GM19099 (cell line): ENCODE results near the gene RNU6-9.

Experiments used
- POLR2A ChIP-seq: IDR thresholded peaks from 3 replicates; pipeline ENCODE4 v1.6.1; 2011; ENCODE audit warnings: low read depth; ENCODE audit not compliant: insufficient read length; ENCODE audit errors: extremely low read depth

The RNU6-9 gene

DNA sequence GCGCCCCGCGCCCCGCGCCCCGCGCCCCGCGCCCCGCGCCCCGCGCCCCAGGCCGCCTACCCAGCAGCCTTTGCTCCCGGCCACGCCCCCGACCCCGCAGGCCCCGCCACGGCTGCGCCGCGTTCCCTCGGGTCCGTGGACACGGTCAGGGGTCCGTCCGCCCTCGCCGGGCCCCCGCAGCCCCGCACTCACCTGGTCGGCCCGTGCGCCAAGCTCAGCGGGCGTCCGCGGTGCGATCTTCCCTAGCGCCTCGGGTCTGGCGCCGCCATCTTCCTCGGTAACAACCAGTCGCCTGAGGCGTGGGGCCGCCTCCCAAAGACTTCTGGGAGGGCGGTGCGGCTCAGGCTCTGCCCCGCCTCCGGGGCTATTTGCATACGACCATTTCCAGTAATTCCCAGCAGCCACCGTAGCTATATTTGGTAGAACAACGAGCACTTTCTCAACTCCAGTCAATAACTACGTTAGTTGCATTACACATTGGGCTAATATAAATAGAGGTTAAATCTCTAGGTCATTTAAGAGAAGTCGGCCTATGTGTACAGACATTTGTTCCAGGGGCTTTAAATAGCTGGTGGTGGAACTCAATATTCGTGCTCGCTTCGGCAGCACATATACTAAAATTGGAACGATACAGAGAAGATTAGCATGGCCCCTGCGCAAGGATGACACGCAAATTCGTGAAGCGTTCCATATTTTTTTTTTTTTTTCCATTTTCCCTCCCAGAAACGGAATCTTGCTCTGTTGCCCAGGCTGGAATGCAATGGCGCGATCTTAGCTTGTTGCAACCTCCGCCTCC, at the start of gene RNU6-9, which contains the start of gene MED16:
Gene RNU6-9, plus strand, starts transcription at position 591 of the 796 bp plus-strand sequence.
Gene MED16, minus strand, starts transcription at position 294 of the 796 bp plus-strand sequence. CDS start 2,056 bp downstream, outside the sequence.
- peak; percentile 72 for TF ChIP-seq POLR2A

DNA sequence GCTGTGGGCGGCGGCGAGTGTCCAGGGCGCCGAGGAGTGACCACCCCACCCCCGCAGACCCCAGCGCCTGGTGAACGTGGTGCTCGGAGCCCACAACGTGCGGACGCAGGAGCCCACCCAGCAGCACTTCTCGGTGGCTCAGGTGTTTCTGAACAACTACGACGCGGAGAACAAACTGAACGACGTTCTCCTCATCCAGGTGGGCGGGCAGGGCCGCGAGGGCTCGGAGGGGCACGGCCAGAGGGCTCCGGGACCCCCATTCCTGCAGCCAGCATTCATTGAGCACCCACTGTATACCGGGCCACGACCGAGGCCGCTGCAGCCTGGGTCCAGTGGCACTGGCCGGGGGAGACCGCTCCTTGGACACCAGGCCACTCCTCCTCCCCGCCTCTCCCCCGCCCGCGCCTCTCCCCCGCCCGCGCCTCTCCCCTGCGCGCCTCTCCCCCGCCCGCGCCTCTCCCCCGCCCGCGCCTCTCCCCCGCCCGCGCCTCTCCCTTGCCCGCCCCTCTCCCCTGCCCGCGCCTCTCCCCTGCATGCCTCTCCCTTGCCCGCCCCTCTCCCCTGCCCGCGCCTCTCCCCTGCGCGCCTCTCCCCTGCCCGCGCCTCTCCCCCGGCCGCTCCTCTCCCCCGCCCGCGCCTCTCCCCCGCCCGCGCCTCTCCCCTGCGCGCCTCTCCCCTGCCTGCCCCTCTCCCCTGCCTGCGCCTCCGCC, 49.3 kb upstream of the RNU6-9 start:
- no peak for TF ChIP-seq POLR2A

DNA sequence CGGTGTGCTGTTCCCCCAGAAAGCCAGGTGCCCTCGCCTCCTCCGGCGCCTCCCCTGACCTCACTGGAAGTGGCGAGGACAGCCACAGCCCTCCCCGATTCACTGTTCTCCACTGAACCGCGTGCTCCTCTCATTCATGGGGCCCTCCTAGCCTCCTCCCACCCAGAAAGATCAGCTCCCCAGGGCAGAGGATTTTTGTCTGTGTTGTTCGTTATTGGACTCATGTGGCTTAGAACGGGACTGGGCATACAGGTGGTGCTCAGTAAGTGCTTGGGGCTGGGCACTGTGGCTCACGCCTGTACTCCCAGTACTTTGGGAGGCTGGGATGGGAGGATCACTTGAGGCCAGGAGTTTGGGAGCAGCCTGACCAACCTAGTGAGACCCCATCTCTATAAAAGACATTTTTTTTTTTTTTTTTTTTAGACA, 48.7 kb upstream of the RNU6-9 start:
- TF ChIP-seq POLR2A, result no peak

DNA sequence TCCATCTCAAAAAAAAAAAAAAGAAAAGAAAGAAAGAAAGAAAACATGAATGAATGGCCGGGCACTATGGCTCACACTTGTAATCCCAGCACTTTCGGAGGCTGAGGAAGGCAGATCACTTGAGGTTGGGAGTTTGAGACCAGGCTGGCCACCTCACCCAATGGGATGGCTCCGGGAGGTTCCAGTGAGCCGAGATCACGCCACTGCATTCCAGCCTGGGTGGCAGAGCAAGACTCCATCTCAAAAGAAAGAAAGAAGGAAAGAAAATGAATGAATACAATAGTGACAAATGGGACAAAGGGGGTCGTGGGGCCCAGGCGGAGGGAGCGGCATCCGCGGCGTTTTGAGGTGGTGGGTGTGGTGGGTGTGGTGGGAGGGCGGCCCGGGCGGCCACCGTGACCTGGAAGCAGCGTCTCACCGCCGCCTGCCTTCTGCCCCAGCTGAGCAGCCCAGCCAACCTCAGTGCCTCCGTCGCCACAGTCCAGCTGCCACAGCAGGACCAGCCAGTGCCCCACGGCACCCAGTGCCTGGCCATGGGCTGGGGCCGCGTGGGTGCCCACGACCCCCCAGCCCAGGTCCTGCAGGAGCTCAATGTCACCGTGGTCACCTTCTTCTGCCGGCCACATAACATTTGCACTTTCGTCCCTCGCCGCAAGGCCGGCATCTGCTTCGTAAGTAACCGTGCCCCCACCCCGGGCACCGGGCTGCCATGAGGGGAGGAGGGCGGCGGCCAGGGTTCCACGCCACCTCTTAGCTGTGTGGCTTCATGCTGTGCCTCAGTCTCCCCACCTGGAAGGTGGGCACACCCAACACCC, 47.4 kb upstream of the RNU6-9 start:
- no peak for TF ChIP-seq POLR2A

DNA sequence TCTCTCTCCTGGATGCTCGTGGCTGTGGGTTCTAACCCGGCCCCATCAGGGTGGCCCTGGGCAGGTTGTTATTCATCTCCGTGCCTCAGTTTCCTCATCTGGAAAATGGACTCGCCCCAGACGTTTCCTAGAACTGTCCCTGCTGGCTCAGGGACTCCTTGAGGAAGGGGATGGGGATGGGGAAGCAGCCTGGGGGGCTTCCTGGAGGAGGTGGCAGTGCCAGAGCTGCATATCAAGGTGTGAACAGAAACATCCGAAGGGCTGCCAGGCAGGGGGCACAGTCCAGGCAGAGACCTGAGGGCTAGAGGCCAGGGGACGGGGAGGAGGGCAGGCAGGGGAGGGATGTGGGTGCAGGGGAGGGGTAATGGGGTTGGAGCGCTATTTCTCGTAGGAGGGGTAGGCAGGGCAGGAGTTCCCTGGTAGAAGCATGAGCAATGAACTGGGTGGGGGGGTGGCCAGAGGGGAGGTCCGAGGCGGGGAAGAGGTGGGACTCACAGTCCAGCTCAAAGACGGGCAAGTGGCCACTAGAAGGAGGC, 44.8 kb upstream of the RNU6-9 start:
- no peak for TF ChIP-seq POLR2A

DNA sequence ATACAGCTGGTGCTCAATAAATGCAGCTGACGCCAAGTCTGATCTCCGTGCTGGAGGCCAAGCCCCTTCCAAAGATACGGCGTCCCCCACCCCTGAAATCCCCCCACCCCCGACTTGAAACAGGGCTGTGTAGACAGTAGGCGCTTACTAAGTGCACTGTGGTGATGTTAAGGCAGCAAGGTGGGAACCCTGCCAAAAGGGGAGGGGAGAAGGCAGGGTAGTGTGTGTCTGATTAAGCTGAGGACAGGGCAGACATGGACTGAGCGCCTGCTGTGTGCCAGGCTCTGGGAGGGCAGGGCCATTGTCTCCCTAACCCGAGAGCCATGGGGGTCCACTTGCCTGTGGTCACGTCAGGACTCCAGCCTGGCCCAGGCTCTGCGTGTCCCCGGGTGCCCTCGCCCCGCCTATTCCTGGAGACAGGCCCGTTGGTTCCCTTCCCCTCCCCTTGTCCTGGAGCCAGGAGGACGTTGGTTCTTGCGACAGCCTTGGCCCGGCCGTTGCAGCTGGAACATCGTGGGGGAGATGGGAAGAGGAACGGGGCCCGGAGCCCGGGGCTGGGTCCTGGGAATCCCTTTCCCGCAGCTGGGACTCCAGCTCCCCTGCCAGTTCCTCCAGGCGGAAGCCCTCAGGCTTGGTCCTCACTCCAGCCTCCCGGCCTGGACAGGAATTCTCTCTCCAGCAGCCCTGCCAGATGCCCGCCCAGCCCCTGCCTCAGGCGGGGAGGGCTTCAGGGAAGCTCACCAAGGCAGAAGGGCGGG, 42.9 kb upstream of the RNU6-9 start:
- TF ChIP-seq POLR2A, result no peak

DNA sequence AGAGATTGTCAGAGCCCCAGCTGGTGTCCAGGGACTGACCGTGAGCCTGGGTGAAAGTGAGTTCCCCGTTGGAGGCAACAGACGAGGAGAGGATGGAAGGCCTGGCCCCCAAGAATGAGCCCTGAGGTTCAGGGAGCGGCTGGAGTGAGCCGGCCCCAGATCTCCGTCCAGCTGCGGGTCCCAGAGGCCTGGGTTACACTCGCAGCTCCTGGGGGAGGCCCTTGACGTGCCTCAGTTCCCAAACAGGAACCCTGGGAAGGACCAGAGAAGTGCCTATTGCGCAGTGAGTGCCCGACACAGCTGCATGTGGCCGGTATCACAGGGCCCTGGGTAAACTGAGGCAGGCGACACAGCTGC, 42.3 kb upstream of the RNU6-9 start:
- no peak for TF ChIP-seq POLR2A

DNA sequence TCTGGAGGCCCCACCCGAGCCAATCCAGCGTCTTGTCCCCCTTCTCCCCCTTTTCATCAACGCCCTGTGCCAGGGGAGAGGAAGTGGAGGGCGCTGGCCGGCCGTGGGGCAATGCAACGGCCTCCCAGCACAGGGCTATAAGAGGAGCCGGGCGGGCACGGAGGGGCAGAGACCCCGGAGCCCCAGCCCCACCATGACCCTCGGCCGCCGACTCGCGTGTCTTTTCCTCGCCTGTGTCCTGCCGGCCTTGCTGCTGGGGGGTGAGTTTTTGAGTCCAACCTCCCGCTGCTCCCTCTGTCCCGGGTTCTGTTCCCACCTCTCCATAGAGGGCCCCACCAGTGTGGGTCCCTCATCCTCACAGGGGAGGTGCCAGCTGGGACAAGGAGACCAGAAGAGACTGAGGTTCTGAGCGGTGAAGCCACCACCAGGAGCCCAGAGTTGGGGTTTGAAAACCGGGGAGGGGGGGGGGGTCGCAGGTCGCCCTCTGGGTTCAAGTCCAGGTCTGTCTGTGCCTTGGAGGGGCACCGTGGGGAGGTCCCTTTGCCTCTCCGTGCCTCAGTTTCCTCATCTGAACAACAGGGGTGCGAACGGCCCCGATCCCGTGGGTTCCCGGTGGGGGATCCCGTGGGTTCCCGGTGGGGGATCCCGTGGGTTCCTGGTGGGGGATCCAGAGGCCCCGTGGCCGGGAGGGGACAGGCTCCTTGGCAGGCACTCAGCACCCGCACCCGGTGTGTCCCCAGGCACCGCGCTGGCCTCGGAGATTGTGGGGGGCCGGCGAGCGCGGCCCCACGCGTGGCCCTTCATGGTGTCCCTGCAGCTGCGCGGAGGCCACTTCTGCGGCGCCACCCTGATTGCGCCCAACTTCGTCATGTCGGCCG, 40.9 kb upstream of the RNU6-9 start, which contains the start of gene ELANE:
Gene ELANE, plus strand, starts transcription at position 168 of the 878 bp plus-strand sequence. Its CDS starts 26 bp downstream, at position 194.
- TF ChIP-seq POLR2A, result no peak

DNA sequence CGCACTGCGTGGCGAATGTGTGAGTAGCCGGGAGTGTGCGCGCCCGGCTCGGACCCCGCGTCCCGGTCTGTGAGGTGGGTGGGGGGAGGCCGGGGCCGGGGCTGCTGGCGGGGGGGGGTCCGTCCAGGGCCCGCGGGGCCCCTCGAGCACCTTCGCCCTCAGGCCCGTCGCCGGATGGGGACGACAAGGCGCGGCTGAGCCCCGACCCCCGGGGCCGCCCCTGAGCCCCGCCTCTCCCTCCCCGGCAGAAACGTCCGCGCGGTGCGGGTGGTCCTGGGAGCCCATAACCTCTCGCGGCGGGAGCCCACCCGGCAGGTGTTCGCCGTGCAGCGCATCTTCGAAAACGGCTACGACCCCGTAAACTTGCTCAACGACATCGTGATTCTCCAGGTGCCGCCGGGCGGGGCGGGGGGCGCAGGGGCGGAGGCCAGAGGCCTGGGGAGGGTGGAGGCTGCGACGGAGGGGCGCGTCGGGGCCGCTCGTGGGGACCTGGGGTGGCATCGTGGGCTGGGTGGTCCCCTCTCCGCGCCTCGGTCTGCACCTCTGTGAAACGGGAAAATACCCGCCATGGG, 40.2 kb upstream of the RNU6-9 start:
- TF ChIP-seq POLR2A, result no peak

DNA sequence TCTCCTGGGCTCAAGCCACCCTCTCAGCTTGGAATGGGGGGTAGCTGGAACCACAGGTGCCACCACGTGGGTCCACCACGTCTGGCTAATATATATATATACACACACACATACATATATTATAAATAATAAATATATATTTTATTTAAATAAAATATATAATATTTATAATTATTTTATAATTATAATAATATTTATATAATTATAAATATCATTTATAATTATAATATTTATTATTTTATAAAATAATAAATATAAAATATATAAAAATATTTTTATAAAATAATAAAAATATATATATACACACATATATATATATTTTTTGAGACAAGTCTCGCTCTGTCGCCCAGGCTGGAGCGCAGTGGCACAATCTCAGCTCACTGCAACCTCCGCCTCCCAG, 38.7 kb upstream of the RNU6-9 start:
- no peak for TF ChIP-seq POLR2A

DNA sequence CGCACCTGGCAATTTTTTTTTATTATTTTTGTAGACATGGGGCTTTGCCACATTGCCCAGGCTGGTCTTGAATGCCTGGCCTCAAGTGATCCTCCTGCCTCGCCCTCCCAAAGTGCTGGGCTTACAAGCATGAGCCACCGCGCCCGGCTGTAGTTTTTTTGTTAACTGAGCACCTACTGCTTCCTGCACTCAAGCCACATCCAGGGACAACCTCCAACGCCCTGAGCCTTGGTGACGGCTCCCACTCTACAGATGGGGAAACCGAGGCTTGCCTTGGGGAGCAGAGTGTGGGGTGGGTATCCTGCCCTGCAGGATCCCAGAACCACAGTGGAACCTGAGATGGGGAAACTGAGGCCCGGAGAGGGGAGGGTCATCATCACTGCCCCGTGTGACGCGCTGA, 38.1 kb upstream of the RNU6-9 start:
- TF ChIP-seq POLR2A, result no peak

DNA sequence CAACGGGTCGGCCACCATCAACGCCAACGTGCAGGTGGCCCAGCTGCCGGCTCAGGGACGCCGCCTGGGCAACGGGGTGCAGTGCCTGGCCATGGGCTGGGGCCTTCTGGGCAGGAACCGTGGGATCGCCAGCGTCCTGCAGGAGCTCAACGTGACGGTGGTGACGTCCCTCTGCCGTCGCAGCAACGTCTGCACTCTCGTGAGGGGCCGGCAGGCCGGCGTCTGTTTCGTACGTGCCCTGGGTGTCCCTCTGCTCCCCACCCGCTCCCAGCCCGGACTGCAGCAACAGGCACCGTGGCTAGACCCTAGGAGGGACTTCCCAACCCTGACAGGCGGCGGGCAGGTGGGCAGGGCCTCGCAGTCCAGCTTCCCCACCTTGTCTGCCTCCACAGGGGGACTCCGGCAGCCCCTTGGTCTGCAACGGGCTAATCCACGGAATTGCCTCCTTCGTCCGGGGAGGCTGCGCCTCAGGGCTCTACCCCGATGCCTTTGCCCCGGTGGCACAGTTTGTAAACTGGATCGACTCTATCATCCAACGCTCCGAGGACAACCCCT, 37.6 kb upstream of the RNU6-9 start:
- no peak for TF ChIP-seq POLR2A

DNA sequence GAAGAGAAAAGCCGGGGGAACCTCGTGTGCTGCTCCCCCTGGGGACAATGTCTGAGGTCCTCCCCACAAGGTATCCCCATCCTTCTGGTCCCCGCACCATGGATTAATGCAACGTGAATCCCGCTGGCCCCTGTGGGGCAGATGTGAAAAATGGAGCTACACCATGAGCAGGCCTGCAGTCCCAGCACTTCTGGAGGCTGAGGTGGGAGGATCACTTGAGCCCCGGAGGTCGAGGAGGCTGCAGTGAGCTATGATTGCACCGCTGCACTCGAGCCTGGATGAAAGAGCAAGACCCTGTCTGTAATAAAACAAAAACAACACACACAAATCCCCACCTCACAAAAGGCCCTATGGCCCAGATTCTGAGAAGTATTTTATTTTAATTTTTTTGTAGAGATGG, 35.0 kb upstream of the RNU6-9 start:
- no peak for TF ChIP-seq POLR2A
